PC-3 (cell line): ENCODE results near the gene ULBP1. TPM values are rescaled to one million over a fixed set of nuclear protein-coding genes. Genes with fewer than 3 reads are reported as not detected.

Experiments
- ATAC-seq: fragments of 200-7000 bp; cut with Tn5 transposase; 2 replicates; pipeline ENCODE4 v1.9.1; 2020; ENCODE audit warnings: mild to moderate bottlenecking, moderate library complexity
- BruUV-seq: library from RNA; stranded (reverse); fragments of 400-500 nt; replicated peaks from 2 replicates; lab custom pipeline; 2021; lab: Mats Ljungman, UMichigan
- CTCF ChIA-PET: fragments of 300-600 bp; sonication (Branson Sonifier 250); formaldehyde crosslinking; loops from one replicate; lab custom pipeline; 2022; ENCODE audit warnings: antibody characterized with exemption; lab: Charles Lee
- POLR2A ChIA-PET: fragments of 300-600 bp; sonication (Branson Sonifier 250); formaldehyde crosslinking; loops from one replicate; lab custom pipeline; 2022; ENCODE audit warnings: antibody characterized with exemption; ENCODE audit not compliant: unreplicated experiment; lab: Charles Lee
- DNase-seq: peaks from one replicate; pipeline ENCODE4 v3.0.0-alpha.2; 2015
- H2AFZ ChIP-seq: fragments of 300-600 bp; sonication (generic); 2 replicates; pipeline ENCODE4 v1.6.0; 2016; ENCODE audit warnings: antibody characterized with exemption, low read length
- H3F3A ChIP-seq: fragments of 300-600 bp; sonication (generic); one replicate; pipeline ENCODE4 v1.6.0; 2017; ENCODE audit warnings: antibody characterized with exemption, low read length, control low read depth, mild to moderate bottlenecking; ENCODE audit not compliant: unreplicated experiment
- H3K27ac ChIP-seq: fragments of 300-600 bp; sonication (generic); 2 replicates; pipeline ENCODE4 v1.5.1; 2016; ENCODE audit warnings: mild to moderate bottlenecking, low read length
- H3K27me3 ChIP-seq: fragments of 300-600 bp; sonication (generic); 2 replicates; pipeline ENCODE4 v1.6.1; 2016; ENCODE audit warnings: low read length, mixed read lengths
- H3K36me3 ChIP-seq: fragments of 300-600 bp; sonication (generic); 2 replicates; pipeline ENCODE4 v1.6.1; 2016; ENCODE audit warnings: low read depth, mixed run types, low read length, mixed read lengths
- H3K4me1 ChIP-seq: fragments of 300-600 bp; sonication (generic); 2 replicates; pipeline ENCODE4 v1.5.1; 2016; ENCODE audit warnings: low read length; ENCODE audit not compliant: insufficient read depth
- H3K4me2 ChIP-seq: fragments of 300-600 bp; sonication (generic); 2 replicates; pipeline ENCODE4 v1.6.0; 2016; ENCODE audit warnings: low read length
- H3K4me3 ChIP-seq: fragments of 300-600 bp; sonication (generic); 2 replicates; pipeline ENCODE4 v1.5.1; 2016; ENCODE audit warnings: mild to moderate bottlenecking, low read length, mixed read lengths
- H3K79me2 ChIP-seq: fragments of 300-600 bp; sonication (generic); 2 replicates; pipeline ENCODE4 v1.6.1; 2017; ENCODE audit warnings: low read length, mixed read lengths
- H3K9ac ChIP-seq: fragments of 300-600 bp; sonication (generic); 2 replicates; pipeline ENCODE4 v1.6.0; 2016; ENCODE audit warnings: mild to moderate bottlenecking, low read length
- H3K9me2 ChIP-seq: fragments of 300-600 bp; sonication (generic); replicated peaks from 2 replicates; pipeline ENCODE4 v1.6.1; 2016; ENCODE audit warnings: mixed run types, low read length, mixed read lengths
- H3K9me3 ChIP-seq: fragments of 300-600 bp; sonication (generic); 2 replicates; pipeline ENCODE4 v1.6.1; 2016; ENCODE audit warnings: low read length, mixed read lengths
- H4K20me1 ChIP-seq: fragments of 300-600 bp; sonication (generic); 2 replicates; pipeline ENCODE4 v1.6.1; 2016; ENCODE audit warnings: low read length, mixed read lengths
- EZH2 ChIP-seq: fragments of 300-600 bp; sonication (generic); IDR thresholded peaks from one replicate; pipeline ENCODE4 v1.6.1; 2017; ENCODE audit warnings: antibody characterized with exemption, mild to moderate bottlenecking, low read length; ENCODE audit not compliant: unreplicated experiment
- EZH2phosphoT487 ChIP-seq: fragments of 300-600 bp; sonication (generic); IDR thresholded peaks from 2 replicates; pipeline ENCODE4 v1.6.1; 2018; ENCODE audit warnings: mild to moderate bottlenecking, antibody characterized with exemption, low read length, borderline replicate concordance
- intact Hi-C: fragments of 100-400 bp; cut with micrococcal nuclease; formaldehyde crosslinking; loops from 2 replicates; pipeline ENCODE4 v1.9.0; 2023
- total RNA-seq: library from RNA; depleted of rRNA; stranded (reverse); fragments of >200 nt; gene quantifications from 2 replicates; pipeline ENCODE4 v1.2.3, GENCODE V29; 2014
- TF ChIP-seq, protein P1 (sequence below): fragments of 300-600 bp; sonication (generic); conservative IDR thresholded peaks from 2 replicates; pipeline ENCODE4 v1.5.1; 2017; ENCODE audit warnings: antibody characterized with exemption, low read depth, mild to moderate bottlenecking, low read length

Gene ULBP1
- total RNA-seq, 1 experiment from 2014 or later = 0.87 TPM

DNA sequence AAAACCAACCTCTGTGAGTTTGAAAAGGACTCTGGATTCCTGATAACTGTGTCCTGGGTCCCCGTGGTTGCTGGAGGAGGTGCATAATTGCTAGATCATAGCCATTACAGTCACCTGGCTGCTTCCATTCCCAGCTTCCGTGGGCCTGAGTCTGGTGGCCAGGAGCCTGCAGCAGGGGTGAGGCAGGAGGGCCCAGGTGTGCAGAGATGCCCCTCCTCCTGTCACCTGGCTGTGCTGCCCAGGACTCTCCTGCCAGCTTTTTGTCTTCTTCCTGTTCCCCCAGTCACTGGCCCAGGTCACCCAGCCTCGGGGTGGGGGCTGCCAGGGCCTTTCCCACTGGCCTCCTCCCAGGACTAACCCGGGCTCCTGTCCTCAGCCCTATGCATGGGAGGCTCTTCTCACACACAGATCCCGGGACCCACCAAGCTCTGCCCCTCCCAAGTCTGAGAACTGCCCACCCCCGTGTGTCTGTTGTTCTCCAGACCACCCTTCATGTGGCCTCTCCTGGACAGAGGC, 31.6 kb downstream of the ULBP1 start:
- DNase-seq = no peak
- Histone ChIP-seq H3F3A (no peaks in the 10 kb centered on the region), H4K20me1 (no peaks in the 10 kb centered on the region), H3K4me3 (no peak overlapping the region), H3K9me3 (no peaks in the 10 kb centered on the region), H3K9me2 (no peaks in the 10 kb centered on the region), H2AFZ (no peak overlapping the region), H3K27me3 (peaks cover 21% of the 10 kb centered on the region), H3K79me2 (no peaks in the 10 kb centered on the region), H3K9ac (no peak overlapping the region), H3K4me2 (no peak overlapping the region), H3K36me3 (no peaks in the 10 kb centered on the region), H3K4me1 (no peaks in the 10 kb centered on the region), H3K27ac (no peak overlapping the region)
- TF ChIP-seq EZH2phosphoT487 (no peak), EZH2 (no peak)
- TF ChIP-seq, protein P1, sequence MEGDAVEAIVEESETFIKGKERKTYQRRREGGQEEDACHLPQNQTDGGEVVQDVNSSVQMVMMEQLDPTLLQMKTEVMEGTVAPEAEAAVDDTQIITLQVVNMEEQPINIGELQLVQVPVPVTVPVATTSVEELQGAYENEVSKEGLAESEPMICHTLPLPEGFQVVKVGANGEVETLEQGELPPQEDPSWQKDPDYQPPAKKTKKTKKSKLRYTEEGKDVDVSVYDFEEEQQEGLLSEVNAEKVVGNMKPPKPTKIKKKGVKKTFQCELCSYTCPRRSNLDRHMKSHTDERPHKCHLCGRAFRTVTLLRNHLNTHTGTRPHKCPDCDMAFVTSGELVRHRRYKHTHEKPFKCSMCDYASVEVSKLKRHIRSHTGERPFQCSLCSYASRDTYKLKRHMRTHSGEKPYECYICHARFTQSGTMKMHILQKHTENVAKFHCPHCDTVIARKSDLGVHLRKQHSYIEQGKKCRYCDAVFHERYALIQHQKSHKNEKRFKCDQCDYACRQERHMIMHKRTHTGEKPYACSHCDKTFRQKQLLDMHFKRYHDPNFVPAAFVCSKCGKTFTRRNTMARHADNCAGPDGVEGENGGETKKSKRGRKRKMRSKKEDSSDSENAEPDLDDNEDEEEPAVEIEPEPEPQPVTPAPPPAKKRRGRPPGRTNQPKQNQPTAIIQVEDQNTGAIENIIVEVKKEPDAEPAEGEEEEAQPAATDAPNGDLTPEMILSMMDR = no peak
- no TSS peak for BruUV-seq
- no peak for ATAC-seq
- intact Hi-C loops = no loop called here
- ChIA-PET CTCF (no interaction called here), POLR2A (no interaction called here)

DNA sequence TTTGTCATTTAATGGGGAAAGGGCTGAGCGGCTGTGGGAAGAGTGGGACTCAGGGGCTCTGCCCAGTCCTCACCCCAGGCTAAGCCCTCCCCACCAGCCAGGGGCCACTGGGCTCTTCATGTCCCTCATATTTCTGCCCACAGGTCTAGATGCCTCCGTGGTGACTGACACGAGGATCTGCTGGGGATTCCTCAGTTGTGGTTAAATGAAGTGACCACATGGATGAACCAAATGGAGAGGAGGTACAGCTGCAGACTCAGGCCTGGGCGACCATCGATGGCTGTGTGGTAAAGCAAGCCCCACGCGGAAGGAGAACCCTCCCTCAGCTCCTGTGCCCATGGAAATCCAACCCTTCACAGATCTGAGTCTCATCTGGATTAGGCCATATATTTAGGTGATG, 32.2 kb downstream of the ULBP1 start:
- H3K27me3 ChIP-seq = peaks cover 14% of the 10 kb centered on the region
- ChIA-PET CTCF (interaction anchor here (0.5 kb wide), 1 partner anchor 180 kb away, joined by 3 read pairs; no protein-coding TSS in a partner anchor), POLR2A (no interaction called here)
- no TSS peak for BruUV-seq
- TF ChIP-seq EZH2 (no peak), EZH2phosphoT487 (no peak)
- TF ChIP-seq, protein P1 = no peak
- no peak overlapping the region for H3K4me3 ChIP-seq
- no peaks in the 10 kb centered on the region for H3K36me3 ChIP-seq
- H3K79me2 ChIP-seq = no peaks in the 10 kb centered on the region
- H2AFZ ChIP-seq = no peak overlapping the region
- H3K9ac ChIP-seq = no peak overlapping the region
- H3K27ac ChIP-seq = no peak overlapping the region
- H3K9me2 ChIP-seq = no peaks in the 10 kb centered on the region
- H3K9me3 ChIP-seq = no peaks in the 10 kb centered on the region
- DNase-seq (no peak), ATAC-seq (no peak)
- no peak overlapping the region for H3K4me2 ChIP-seq
- no peaks in the 10 kb centered on the region for H3F3A ChIP-seq
- intact Hi-C loops = no loop called here
- no peaks in the 10 kb centered on the region for H4K20me1 ChIP-seq
- no peaks in the 10 kb centered on the region for H3K4me1 ChIP-seq

DNA sequence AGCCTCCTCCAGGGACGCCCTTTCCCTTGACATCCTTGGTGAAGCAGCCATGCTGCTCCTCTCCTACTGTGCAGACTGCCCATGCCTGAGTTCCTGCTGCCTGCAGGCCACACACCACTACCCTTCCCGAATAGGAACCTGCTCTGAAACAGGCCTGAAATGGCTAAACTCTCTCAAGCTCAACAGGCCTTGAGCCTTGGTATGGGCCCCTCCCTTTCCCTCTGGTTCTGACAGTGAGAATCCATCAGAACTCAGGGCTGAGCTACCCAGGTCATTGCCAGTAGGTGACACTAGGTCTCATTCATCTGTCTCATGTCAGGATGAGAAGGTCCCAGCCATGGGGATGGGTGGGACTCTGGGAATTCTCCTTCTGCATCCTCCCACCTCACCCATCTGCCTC, 35.9 kb downstream of the ULBP1 start:
- intact Hi-C loops = no loop called here
- H3K9me2 ChIP-seq = no peaks in the 10 kb centered on the region
- H3K27ac ChIP-seq = no peak overlapping the region
- ChIA-PET CTCF (no interaction called here), POLR2A (no interaction called here)
- H3K4me3 ChIP-seq = no peak overlapping the region
- ATAC-seq (no peak), DNase-seq (no peak)
- TF ChIP-seq, protein P1 = no peak
- TF ChIP-seq EZH2 = no peak
- TF ChIP-seq EZH2phosphoT487 = no peak
- H4K20me1 ChIP-seq = no peaks in the 10 kb centered on the region
- H3K79me2 ChIP-seq = no peaks in the 10 kb centered on the region
- no peaks in the 10 kb centered on the region for H3K27me3 ChIP-seq
- no peaks in the 10 kb centered on the region for H3K36me3 ChIP-seq
- no peaks in the 10 kb centered on the region for H3F3A ChIP-seq
- BruUV-seq = no TSS peak
- H3K4me2 ChIP-seq = no peak overlapping the region
- H3K9ac ChIP-seq = no peak overlapping the region
- no peaks in the 10 kb centered on the region; the same call in 1 of the 2 replicates for H3K4me1 ChIP-seq
- H3K9me3 ChIP-seq = no peaks in the 10 kb centered on the region
- H2AFZ ChIP-seq = no peak overlapping the region
